H1 (cell line): ENCODE results near the gene LCN15.

ENCODE experiments used
- BRCA1 ChIP-seq: IDR thresholded peaks from 2 replicates; pipeline ENCODE4 v1.6.1; 2012; ENCODE audit warnings: low read depth, low read length, improper control_type of control experiment
- CBX5 ChIP-seq: fragments of 300-800, 300-1000 bp; sonication (generic); IDR thresholded peaks from 2 replicates; pipeline ENCODE4 v1.7.1; 2016; ENCODE audit warnings: antibody characterized with exemption, low read length, low read depth
- CTCF ChIP-seq, 3 experiments: IDR thresholded peaks; 1 replicate in 2 of 3; 2 replicates in 1 of 3; pipeline versions ENCODE4 v1.5.1 to v1.6.1; 2011; ENCODE audit warnings: low read length in 3 of 3, mild to moderate bottlenecking in 3 of 3, inconsistent platforms in 2 of 3, low read depth in 1 of 3, moderate library complexity in 1 of 3; ENCODE audit not compliant: insufficient read depth in 1 of 3; ENCODE audit errors: control extremely low read depth in 1 of 3
- EZH2 ChIP-seq: fragments of 200-600 bp; sonication (generic); IDR thresholded peaks from 2 replicates; pipeline ENCODE4 v1.7.1; 2012; ENCODE audit warnings: low read depth, mild to moderate bottlenecking, moderate library complexity, low read length, inconsistent platforms; ENCODE audit not compliant: severe bottlenecking
- JUN ChIP-seq: IDR thresholded peaks from 2 replicates; pipeline ENCODE4 v1.6.1; 2011; ENCODE audit warnings: low read depth, mild to moderate bottlenecking, improper control_type of control experiment, low read length
- PHF8 ChIP-seq: fragments of 200-600 bp; sonication (generic); conservative IDR thresholded peaks from 2 replicates; pipeline ENCODE4 v1.7.1; 2012; ENCODE audit warnings: low read depth, mild to moderate bottlenecking, inconsistent platforms, low read length, moderate library complexity
- POLR2A ChIP-seq, 2 experiments: IDR thresholded peaks; 1 replicate in 1 of 2; 2 replicates in 1 of 2; pipeline ENCODE4 v1.6.1; 2011; ENCODE audit warnings: low read depth in 2 of 2, low read length in 2 of 2, mild to moderate bottlenecking in 2 of 2; ENCODE audit errors: control extremely low read depth in 1 of 2

DNA sequence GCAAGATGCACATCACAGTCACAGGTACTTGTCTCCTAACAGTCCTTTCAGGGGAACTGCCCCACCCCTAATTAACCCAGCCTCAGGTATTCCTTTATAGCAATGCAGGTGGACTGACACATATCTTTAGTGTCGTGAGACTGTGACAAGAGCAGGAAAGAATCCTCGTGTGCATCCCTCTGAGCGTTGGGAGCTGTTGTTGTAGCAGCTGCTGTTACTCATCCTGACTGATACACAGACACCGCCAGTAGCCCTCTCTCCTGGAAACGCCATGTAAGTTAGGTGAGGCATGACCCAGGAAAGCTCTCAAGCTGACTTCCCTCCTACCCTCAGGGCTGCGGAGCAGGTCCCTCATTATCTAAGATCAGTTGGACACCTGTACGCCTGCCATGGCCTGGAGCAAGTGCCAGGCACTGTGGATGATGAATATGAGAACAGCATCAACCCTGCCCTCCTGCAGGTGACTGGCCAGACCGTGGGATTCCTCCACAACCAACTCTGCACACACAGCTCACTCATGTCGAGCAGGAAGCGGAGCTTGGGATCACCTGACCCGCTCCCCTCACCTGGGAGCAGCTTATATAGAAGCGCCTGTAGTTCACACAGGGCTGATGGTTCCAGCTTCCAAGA, 10.2 kb upstream of the LCN15 start:
- no peak for TF ChIP-seq EZH2
- TF ChIP-seq CTCF (IDR thresholded peaks at IDR 0.05; ENCODE audit: control extremely low read depth in 1 of 3, insufficient read depth in 1 of 3, low read depth in 1 of 3, low read length in 3 of 3), result no peak
- TF ChIP-seq BRCA1, result no peak
- no peak for TF ChIP-seq POLR2A (IDR thresholded peaks at IDR 0.05; ENCODE audit: control extremely low read depth in 1 of 2, low read depth in 2 of 2, low read length in 2 of 2)
- no peak for TF ChIP-seq CBX5
- TF ChIP-seq JUN, result no peak
- TF ChIP-seq PHF8, result no peak
